HepG2 (cell line): ENCODE data around the gene POLR1E. TPM values are rescaled to one million over a fixed set of nuclear protein-coding genes. Genes with fewer than 3 reads are reported as not detected.

Experiments
- ATAC-seq: fragments of 200-7000 bp; cut with Tn5 transposase; 3 replicates; pipeline ENCODE4 v1.9.1; 2020; ENCODE audit warnings: mild to moderate bottlenecking, moderate library complexity
- BruUV-seq: library from RNA; stranded (reverse); fragments of 400-500 nt; replicated peaks from 2 replicates; lab custom pipeline; 2021; lab: Mats Ljungman, UMichigan
- CTCF ChIA-PET: fragments of 300-600 bp; formaldehyde crosslinking; extraction: SDS; loops from one replicate; lab custom pipeline; 2021; ENCODE audit warnings: low total read pairs, inconsistent platforms, low intra/inter-chr PET ratio; lab: Yijun Ruan, JAX
- POLR2A ChIA-PET: fragments of 350-600 bp; sonication (Branson Sonifier 250); formaldehyde crosslinking; loops from one replicate; lab custom pipeline; 2020; ENCODE audit warnings: antibody characterized with exemption, inconsistent platforms; lab: Yijun Ruan, JAX
- DNase-seq: peaks from one replicate; pipeline ENCODE4 v3.0.0-alpha.2; 2015; ENCODE audit warnings: low spot score
- FAIRE-seq: peaks from 3 replicates; lab custom pipeline; 2011; peaks lifted over from hg19 to GRCh38; lab: Jason Lieb, UNC
- H2AFZ ChIP-seq: one replicate; pipeline ENCODE4 v1.6.1; 2011; ENCODE audit warnings: low read length, inconsistent platforms
- H3K27ac ChIP-seq: fragments of 300-600 bp; 3 replicates; pipeline ENCODE4 v1.8.0; 2011; ENCODE audit warnings: mixed run types, mild to moderate bottlenecking, mixed read lengths, low read length, inconsistent platforms; ENCODE audit not compliant: insufficient read depth; ENCODE audit errors: extremely low read length
- H3K27me3 ChIP-seq, 2 experiments: fragments of 200-600 bp in 1 of 2; 2 replicates in 1 of 2; 3 replicates in 1 of 2; pipeline versions ENCODE4 v1.6.0 to v1.8.0; 2011; ENCODE audit warnings: low read length in 2 of 2, mild to moderate bottlenecking in 2 of 2, moderate library complexity in 2 of 2, inconsistent platforms in 1 of 2; ENCODE audit not compliant: insufficient read depth in 2 of 2, control insufficient read depth in 1 of 2
- H3K36me3 ChIP-seq, 2 experiments: fragments of 200-600 bp in 1 of 2; replicated peaks in 1 of 2; 2 replicates in 1 of 2; 3 replicates in 1 of 2; pipeline versions ENCODE4 v1.5.1 to v1.8.0; 2011; ENCODE audit warnings: low read length in 2 of 2, inconsistent platforms in 1 of 2; ENCODE audit not compliant: insufficient read depth in 2 of 2, control insufficient read depth in 1 of 2
- H3K4me1 ChIP-seq: 2 replicates; pipeline ENCODE4 v1.5.1; 2012; ENCODE audit warnings: low read length, inconsistent platforms; ENCODE audit not compliant: insufficient read depth
- H3K4me2 ChIP-seq: 2 replicates; pipeline ENCODE4 v1.6.0; 2011; ENCODE audit warnings: low read depth, low read length, inconsistent platforms
- H3K4me3 ChIP-seq, 3 experiments: fragments of 200-600 bp in 1 of 3; sonication (generic), shearing (Covaris generic) in 1 of 3; replicated peaks in 1 of 3; 2 replicates each; pipeline ENCODE4 v1.5.1; 2011 to 2016; ENCODE audit warnings: low read length in 3 of 3, inconsistent platforms in 2 of 3, low read depth in 2 of 3, mild to moderate bottlenecking in 2 of 3, control low read depth in 1 of 3, mixed read lengths in 1 of 3; ENCODE audit not compliant: insufficient read depth in 1 of 3
- H3K79me2 ChIP-seq: one replicate; pipeline ENCODE4 v1.6.1; 2011; ENCODE audit warnings: low read length, inconsistent platforms; ENCODE audit not compliant: insufficient read depth
- H3K9ac ChIP-seq: 2 replicates; pipeline ENCODE4 v1.6.0; 2011; ENCODE audit warnings: mild to moderate bottlenecking, low read depth, low read length, inconsistent platforms; ENCODE audit not compliant: insufficient read depth
- H3K9me3 ChIP-seq: 2 replicates; pipeline ENCODE4 v1.5.1; 2012; ENCODE audit warnings: mild to moderate bottlenecking, low read length
- H4K20me1 ChIP-seq: 2 replicates; pipeline ENCODE4 v1.6.0; 2011; ENCODE audit warnings: inconsistent platforms, mild to moderate bottlenecking, low read length, moderate library complexity; ENCODE audit not compliant: insufficient read depth
- KDM2A ChIP-seq: sonication (generic); formaldehyde crosslinking; IDR thresholded peaks from 2 replicates; pipeline ENCODE4 v1.4.0; 2020; ENCODE audit warnings: low read depth, missing genetic modification reagents, borderline replicate concordance
- NFIB ChIP-seq: sonication (generic); formaldehyde crosslinking; IDR thresholded peaks from 2 replicates; pipeline ENCODE4 v1.9.0; 2021; ENCODE audit warnings: missing genetic modification reagents, mild to moderate bottlenecking, borderline replicate concordance
- ZNF549 ChIP-seq: sonication (generic); formaldehyde crosslinking; IDR thresholded peaks from 2 replicates; pipeline ENCODE4 v1.5.0; 2020; ENCODE audit warnings: missing genetic modification reagents
- ZNF556 ChIP-seq: sonication (generic); formaldehyde crosslinking; IDR thresholded peaks from 2 replicates; pipeline ENCODE4 v1.4.0; 2020; ENCODE audit warnings: mild to moderate bottlenecking, missing genetic modification reagents, borderline replicate concordance
- ZNF570 ChIP-seq: sonication (generic); formaldehyde crosslinking; IDR thresholded peaks from 2 replicates; pipeline ENCODE4 v1.4.0; 2020; ENCODE audit warnings: mild to moderate bottlenecking, missing genetic modification reagents, borderline replicate concordance
- ZNF607 ChIP-seq: sonication (generic); formaldehyde crosslinking; IDR thresholded peaks from 2 replicates; pipeline ENCODE4 v1.5.1; 2020; ENCODE audit warnings: missing genetic modification reagents, mild to moderate bottlenecking, borderline replicate concordance
- WGBS: methylation state at CpG from one replicate; pipeline ENCODE4 v1.1.6; 2017; ENCODE audit warnings: low lambda C conversion rate; 5-methylcytosine and 5-hydroxymethylcytosine counted together
- in situ Hi-C: cut with HindIII; loops from 2 replicates; pipeline ENCODE4 v1.10.0; 2017; ENCODE audit warnings: low pct_unique_long_range_greater_than_20kb; ENCODE audit not compliant: extremely low pct_ligation_motif_present
- intact Hi-C: fragments of 100-400 bp; cut with micrococcal nuclease; formaldehyde crosslinking; loops from one replicate; pipeline ENCODE4 v1.10.0; 2022; ENCODE audit not compliant: unreplicated experiment
- polyA plus RNA-seq, 8 experiments: library from polyadenylated mRNA; depleted of rRNA in 3 of 8; stranded (reverse) in 7 of 8; unstranded in 1 of 8; fragments of >200 nt; fragmentation: Illumina TruSeq in 4 of 8; extraction: Trizol in 4 of 8; gene quantifications; 2 replicates each; pipeline versions ENCODE4 v1.2.1 to v1.2.3, GENCODE V29; 2011 to 2016; ENCODE audit warnings: low read depth in 4 of 8, missing spikeins in 1 of 8, mixed read lengths in 1 of 8; ENCODE audit not compliant: insufficient read depth in 1 of 8
- total RNA-seq, 5 experiments: library from RNA; depleted of rRNA; stranded (reverse); fragments of >200 nt; fragmentation: Illumina TruSeq; extraction: Trizol; gene quantifications; 2 replicates each; pipeline ENCODE4 v1.2.3, GENCODE V29; 2016; ENCODE audit warnings: low read depth in 1 of 5
- TF ChIP-seq, protein P1 (sequence below): sonication (generic); formaldehyde crosslinking; IDR thresholded peaks from 2 replicates; pipeline ENCODE4 v1.5.0; 2020; ENCODE audit warnings: mild to moderate bottlenecking, missing genetic modification reagents, borderline replicate concordance
- TF ChIP-seq, protein P2 (sequence below): sonication (generic); formaldehyde crosslinking; IDR thresholded peaks from 2 replicates; pipeline ENCODE4 v1.8.0; 2022; ENCODE audit warnings: mild to moderate bottlenecking, missing genetic modification reagents, moderate library complexity

The POLR1E gene
- total and polyA plus RNA-seq, 2 of the 13 experiments (the other 11 are each of a cell fraction or from before 2014, with no cell fraction given), result 23.0 to 37.8 TPM

DNA sequence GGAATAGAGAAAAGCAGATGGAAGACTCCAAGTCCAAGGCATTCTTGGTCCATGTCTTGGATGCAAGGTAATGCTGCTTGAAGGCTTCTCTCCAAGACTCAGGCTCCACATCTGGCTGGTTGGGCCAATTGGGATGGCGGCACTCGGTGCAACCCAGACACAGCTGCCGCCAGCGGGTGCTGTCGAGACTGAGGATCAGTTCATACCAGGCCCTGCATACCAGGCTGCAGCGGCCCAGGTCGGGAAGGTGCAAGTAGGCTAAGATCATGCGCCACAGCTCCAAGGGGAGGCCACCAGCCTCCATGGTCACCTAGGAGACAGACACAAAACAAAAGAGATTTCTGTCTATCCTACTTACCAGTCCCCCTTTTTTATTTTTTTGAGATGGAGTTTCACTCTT is 55.7 kb downstream of the POLR1E start:
- TF ChIP-seq NFIB (CRISPR knock-in tag), result no peak
- no peak for TF ChIP-seq ZNF549 (CRISPR knock-in tag)
- TF ChIP-seq ZNF556, result no peak
- TF ChIP-seq ZNF607 (CRISPR knock-in tag), result no peak
- TF ChIP-seq, protein P1, sequence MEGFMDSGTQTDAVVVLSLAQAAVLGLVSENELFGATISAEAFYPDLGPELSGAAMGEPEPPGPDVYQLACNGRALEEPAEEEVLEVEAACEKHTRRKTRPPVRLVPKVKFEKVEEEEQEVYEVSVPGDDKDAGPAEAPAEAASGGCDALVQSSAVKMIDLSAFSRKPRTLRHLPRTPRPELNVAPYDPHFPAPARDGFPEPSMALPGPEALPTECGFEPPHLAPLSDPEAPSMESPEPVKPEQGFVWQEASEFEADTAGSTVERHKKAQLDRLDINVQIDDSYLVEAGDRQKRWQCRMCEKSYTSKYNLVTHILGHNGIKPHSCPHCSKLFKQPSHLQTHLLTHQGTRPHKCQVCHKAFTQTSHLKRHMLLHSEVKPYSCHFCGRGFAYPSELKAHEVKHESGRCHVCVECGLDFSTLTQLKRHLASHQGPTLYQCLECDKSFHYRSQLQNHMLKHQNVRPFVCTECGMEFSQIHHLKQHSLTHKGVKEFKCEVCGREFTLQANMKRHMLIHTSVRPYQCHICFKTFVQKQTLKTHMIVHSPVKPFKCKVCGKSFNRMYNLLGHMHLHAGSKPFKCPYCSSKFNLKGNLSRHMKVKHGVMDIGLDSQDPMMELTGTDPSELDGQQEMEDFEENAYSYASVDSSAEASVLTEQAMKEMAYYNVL, result no peak
- no peak for TF ChIP-seq KDM2A (CRISPR knock-in tag)
- TF ChIP-seq, protein P2, sequence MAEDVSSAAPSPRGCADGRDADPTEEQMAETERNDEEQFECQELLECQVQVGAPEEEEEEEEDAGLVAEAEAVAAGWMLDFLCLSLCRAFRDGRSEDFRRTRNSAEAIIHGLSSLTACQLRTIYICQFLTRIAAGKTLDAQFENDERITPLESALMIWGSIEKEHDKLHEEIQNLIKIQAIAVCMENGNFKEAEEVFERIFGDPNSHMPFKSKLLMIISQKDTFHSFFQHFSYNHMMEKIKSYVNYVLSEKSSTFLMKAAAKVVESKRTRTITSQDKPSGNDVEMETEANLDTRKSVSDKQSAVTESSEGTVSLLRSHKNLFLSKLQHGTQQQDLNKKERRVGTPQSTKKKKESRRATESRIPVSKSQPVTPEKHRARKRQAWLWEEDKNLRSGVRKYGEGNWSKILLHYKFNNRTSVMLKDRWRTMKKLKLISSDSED (CRISPR knock-in tag), result no peak
- TF ChIP-seq ZNF570 (CRISPR knock-in tag), result no peak
- no peaks in the 10 kb centered on the region for H4K20me1 ChIP-seq
- H3K4me1 ChIP-seq, result no peaks in the 10 kb centered on the region
- intact Hi-C loops (no loop called here), in situ Hi-C loops (no loop called here)
- no peaks in the 10 kb centered on the region for H3K79me2 ChIP-seq
- POLR2A ChIA-PET, result interaction anchor here (0.6 kb wide), 1 partner anchor 8 kb away, joined by 3 read pairs; no protein-coding TSS in a partner anchor
- DNase-seq (no peak), ATAC-seq (no peak), FAIRE-seq (no peak)
- no peak overlapping the region for H2AFZ ChIP-seq
- no TSS peak for BruUV-seq
- H3K27ac ChIP-seq, result no peak overlapping the region
- no peak overlapping the region for H3K9ac ChIP-seq
- CTCF ChIA-PET, result no interaction called here
- peaks cover 3 to 4% of the 10 kb centered on the region in 2 experiments; a peak in 2 of 5 replicates for H3K36me3 ChIP-seq
- H3K27me3 ChIP-seq, result no peaks in the 10 kb centered on the region
- no peak overlapping the region for H3K4me2 ChIP-seq
- WGBS, result 100% methylated on average over 6 of the region's 8 CpGs
- H3K4me3 ChIP-seq, result no peak overlapping the region
- no peaks in the 10 kb centered on the region for H3K9me3 ChIP-seq
